ENCODE results near the gene EPS8L1.
A peak's percentile ranks its signal among the peaks of the same experiment; 100 is the strongest.
"Not testable (repeated sequence)": the region's sequence is repeated elsewhere in the genome, so short reads cannot be mapped to it uniquely, and the experiment has no call there.

The EPS8L1 gene

GRCh38 chr19:55050749-55051532 is 24.7 kb upstream of the EPS8L1 start:
- no peak for DNase-seq

DNA sequence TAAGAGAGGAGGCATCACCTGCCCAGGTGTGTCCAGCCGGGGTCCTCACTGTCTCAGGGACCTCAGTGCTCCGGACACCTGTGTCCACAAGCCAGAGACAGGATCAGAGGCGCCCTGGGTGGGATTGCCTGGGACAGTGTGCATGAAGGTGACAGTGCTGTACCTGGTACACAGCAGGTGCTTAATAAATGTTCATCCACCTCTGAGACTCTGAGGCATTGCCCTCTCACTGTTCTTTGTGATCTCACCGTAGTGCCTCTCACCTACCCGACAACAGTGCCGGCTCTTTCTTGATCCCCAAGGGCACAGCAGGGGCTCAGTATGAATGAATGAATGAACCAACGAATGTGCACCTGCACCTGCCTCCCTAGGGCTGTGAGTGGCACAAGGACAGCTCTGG is 21.9 kb upstream of the EPS8L1 start:
- DNase-seq = no peak

DNA sequence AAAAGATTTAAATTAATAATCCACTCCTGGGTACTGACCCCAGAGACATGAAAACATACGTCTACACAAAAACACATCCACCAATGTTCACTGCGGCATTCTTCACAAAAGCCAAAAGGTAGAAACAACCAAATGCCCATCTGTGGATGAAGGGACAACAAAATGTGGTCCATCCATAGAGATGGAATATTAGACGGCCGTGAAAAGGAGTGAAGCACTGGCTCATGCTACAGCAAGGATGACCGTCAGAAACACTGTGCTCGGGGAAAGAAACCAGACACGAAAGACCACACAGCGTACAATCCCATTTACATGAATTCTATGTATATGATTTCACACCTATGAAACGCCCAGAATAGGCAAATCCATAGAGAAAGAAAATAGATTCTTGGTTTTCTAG is 18.8 kb upstream of the EPS8L1 start:
- no peak for DNase-seq

GRCh38 chr19:55058781-55059610 is 16.7 kb upstream of the EPS8L1 start:
- peak in 1 of 2 experiments; percentile 41 for DNase-seq

DNA sequence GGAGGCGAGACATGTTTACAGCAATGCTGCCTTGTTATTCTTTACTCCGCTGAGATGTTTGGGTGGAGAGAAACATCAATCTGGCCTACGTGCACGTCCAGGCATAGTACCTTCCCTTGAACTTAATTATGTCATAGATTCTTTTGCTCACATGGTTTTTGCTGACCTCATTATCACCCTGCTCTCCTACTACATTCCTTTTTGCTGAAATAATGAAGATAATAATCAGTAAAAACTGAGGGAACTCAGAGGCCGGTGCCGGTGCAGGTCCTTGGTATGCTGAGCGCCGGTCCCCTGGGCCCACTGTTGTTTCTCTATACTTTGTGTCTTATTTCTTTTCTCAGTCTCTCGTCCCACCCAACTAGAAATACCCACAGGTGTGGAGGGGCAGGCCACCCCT is 15.4 kb upstream of the EPS8L1 start:
- DNase-seq = not testable (repeated sequence)

GRCh38 chr19:55062735-55063491 is 12.8 kb upstream of the EPS8L1 start, which contains the start of gene RDH13:
Gene RDH13 (minus strand): TSS chr19:55063148. CDS start chr19:55063032, 116 bp downstream.
- peak; percentile 94 to 96 for DNase-seq

DNA sequence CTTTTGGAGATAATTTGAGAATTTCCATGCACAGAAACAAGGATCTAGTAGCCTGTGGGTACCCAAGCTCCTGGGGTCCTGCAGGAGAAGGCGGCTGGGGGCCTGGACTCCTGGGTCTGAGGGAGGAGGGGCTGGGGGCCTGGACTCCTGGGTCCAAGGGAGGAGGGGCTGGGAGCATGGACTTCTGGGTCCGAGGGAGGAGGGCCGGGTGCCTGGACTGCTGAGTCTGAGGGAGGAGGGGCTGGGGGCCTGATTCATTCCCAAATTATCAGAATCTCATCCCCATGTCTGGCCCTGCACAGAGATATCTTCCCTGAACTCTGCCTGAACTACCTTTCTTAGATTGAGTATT is 12.2 kb upstream of the EPS8L1 start:
- no peak for DNase-seq

- DNase-seq = not testable (repeated sequence)
Measured at GRCh38 chr19:55065516-55065915, 10.2 kb upstream of the EPS8L1 start.

DNA sequence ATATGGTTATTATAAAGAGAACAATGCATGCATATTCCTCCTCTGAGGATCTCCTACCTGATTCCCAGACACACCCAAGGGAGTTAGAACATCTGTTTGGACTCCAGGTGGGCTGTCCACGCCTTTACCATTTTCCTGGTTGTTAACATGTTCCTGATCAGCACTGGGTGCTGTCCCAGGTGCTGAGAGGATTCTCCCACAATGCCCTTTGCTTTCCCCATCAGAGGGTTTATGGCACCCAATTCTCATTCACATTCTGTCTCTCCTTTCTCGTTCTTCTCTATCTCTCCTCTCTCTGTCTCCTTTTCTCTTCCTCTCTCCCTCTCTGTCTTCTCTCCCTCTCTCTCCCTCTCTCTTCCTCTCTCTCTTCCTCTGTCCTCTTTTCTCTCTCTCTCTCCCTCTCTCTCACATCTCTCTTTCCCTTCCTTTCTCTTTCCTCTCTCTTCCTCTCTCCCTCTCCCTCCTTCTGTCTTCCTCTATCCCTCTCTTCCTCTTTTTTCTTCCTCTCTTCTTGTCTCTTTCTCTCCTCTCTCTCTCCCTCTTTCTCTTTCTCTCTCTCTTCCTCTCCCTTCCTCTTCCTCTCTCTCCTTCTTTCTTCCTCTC is 9.5 kb upstream of the EPS8L1 start:
- no peak for DNase-seq

DNA sequence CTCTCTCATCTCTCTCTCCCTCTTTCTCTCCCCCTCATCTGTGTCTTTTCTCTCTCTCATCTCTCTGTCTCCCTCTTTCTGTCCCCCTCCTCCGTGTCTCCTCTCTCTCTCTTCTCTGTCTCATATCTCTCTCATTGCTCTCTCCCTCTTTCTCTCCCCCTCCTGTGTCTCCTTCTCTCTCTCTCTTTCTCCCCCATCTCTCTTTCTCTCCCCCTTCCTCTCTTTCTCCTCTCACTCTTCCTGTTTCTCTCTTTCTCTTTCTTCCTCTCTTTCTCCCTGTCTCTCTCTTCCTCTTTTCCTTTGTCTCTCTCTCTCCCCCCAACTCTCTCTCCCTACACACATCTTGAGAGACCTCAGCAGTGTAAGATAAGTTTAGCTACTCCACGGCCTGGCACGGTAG is 7.8 kb upstream of the EPS8L1 start:
- DNase-seq = no peak

- DNase-seq = peak in 1 of 2 experiments; percentile 18
Measured at GRCh38 chr19:55068950-55069864, 6.5 kb upstream of the EPS8L1 start.

- DNase-seq = no peak
Measured at GRCh38 chr19:55069865-55070197, 5.8 kb upstream of the EPS8L1 start.

- DNase-seq = no peak
Measured at GRCh38 chr19:55070466-55071128, 5.1 kb upstream of the EPS8L1 start.

GRCh38 chr19:55071129-55071502 is 4.6 kb upstream of the EPS8L1 start:
- no peak for DNase-seq

DNA sequence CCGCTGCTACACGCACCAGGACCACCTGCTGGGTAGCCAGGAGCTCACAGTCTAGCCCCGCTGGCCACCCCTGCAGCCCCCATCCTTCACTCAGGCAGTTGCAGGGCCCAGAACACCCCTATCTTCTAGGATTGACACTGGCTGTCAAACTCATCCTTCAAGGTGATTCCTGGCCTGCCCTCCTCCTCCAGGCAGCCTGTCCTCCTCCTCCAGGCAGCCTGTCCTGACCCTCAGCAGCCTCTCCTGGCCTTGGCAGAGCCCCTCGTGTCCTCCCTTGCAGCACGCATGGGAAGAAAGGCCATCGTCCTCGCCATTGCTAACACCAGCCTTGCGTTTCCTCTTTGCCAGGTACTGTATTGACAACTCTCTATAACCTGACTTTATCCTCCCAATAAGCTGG is 3.8 kb upstream of the EPS8L1 start:
- no peak for DNase-seq

GRCh38 chr19:55076321-55076720 is 652 bp downstream of the EPS8L1 start:
- no peak for DNase-seq

DNA sequence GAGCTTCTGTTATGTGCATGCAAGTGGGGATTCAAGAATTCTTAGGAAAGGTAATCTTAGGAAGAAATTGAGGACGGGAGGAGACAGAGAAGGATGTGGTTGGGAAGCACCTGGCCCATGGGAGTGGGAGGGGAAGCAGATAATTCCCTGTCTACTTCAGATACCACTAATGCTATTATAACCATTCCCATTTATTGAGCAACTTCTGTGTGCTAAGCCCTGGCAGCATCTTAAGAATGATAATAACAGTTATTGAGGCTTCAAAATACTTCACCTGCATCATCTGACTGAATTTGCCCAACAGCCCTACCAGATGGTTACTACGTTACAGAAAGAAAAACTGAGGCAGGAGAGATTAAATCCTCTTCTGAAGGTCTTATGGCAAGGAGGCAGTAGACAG is 1.4 kb downstream of the EPS8L1 start:
- no peak for DNase-seq

DNA sequence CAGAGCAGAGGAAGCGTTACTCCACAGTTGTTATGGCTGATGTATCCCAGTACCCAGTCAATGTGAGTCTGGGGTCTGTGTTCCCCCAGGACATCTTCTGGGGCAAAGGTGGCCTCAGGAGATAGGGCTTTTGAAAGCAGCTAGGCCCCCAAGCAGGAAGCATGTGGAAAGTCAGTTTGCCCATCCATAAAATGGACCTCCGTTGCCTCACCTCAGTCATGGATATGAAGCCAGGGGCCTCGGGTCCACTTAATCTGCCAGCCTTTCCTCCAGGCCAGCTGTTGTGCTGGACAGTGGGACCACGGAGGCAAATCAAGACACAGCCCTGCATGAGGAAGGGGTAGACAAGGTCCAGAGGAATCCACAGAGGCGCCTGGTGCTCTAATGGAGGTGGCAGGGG is 3.3 kb downstream of the EPS8L1 start:
- no peak for DNase-seq

- DNase-seq = no peak
Measured at GRCh38 chr19:55079400-55080038, 3.9 kb downstream of the EPS8L1 start.

DNA sequence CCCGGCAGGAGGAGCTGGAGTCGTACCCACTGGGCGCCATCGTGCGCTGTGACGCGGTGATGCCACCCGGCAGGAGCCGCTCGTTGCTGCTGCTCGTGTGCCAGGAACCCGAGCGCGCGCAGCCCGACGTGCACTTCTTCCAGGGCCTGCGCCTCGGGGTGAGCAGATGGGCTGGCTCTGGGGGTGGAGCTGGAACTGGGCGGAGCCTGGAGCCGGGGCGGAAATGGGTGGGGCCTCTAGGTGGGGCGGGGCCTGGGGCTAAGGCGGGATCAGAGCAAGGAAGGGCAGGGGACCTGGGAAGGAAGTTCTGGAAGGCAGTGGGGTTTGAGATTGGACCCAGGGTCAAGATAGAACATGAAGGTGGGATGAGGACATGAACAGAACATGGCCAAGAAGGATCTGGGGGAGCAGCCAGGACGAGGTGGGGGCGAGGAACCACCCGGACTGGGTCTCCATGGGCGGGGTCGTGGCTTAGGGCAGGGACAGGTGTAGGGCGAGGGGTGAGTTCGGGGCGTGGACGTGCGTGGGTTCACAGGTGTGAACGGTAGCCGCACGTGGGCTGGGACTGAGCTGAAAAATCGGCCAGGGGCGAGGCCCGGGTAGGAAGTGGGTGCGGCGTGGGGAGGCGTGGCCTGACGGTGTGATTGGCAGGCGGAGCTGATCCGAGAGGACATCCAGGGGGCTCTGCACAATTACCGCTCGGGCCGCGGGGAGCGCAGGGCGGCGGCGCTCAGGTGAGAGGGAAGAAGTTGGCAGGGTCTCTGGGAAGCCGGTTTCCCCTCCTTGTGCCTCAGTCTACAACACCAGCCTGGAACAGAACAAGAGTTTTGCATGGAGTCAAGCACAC is 4.7 kb downstream of the EPS8L1 start:
- peak; percentile 68 to 81 for DNase-seq
